IPS-20b (cell line): ENCODE data around the gene GUCD1.
"Not testable (repeated sequence)": the region's sequence is repeated elsewhere in the genome, so short reads cannot be mapped to it uniquely, and the experiment has no call there.

Experiments
- H3K27ac ChIP-seq: one replicate; pipeline ENCODE4 v1.5.1; 2013; ENCODE audit warnings: low read length
- H3K27me3 ChIP-seq: 2 replicates; pipeline ENCODE4 v1.6.1; 2013; ENCODE audit warnings: mild to moderate bottlenecking, low read length, inconsistent platforms; ENCODE audit not compliant: insufficient read depth
- H3K36me3 ChIP-seq: 2 replicates; pipeline ENCODE4 v1.6.1; 2013; ENCODE audit warnings: low read depth, mild to moderate bottlenecking, inconsistent platforms, low read length, moderate library complexity; ENCODE audit not compliant: insufficient read depth
- H3K4me1 ChIP-seq: 2 replicates; pipeline ENCODE4 v1.6.1; 2013; ENCODE audit warnings: mild to moderate bottlenecking, control low read depth, inconsistent platforms, low read length, moderate library complexity; ENCODE audit not compliant: insufficient read depth
- H3K4me3 ChIP-seq: 2 replicates; pipeline ENCODE4 v1.5.1; 2013; ENCODE audit warnings: mild to moderate bottlenecking, low read length, inconsistent platforms
- H3K9ac ChIP-seq: 2 replicates; pipeline ENCODE4 v1.6.1; 2013; ENCODE audit warnings: low read depth, mild to moderate bottlenecking, inconsistent platforms, low read length, moderate library complexity
- H3K9me3 ChIP-seq: 2 replicates; pipeline ENCODE4 v1.6.1; 2013; ENCODE audit warnings: mild to moderate bottlenecking, low read depth, low read length, inconsistent platforms; ENCODE audit not compliant: insufficient read depth

The GUCD1 gene

GRCh38 chr22:24594569-24595120 lies 39.7 kb upstream of the GUCD1 start:
- H3K36me3 ChIP-seq: no peaks in the 10 kb centered on the region
- H3K9me3 ChIP-seq: no peaks in the 10 kb centered on the region
- H3K9ac ChIP-seq: peak overlapping the region; percentile 18; the same call in 1 of the 2 replicates
- H3K4me3 ChIP-seq: no peak overlapping the region
- peaks cover 2% of the 10 kb centered on the region; the same call in 1 of the 2 replicates for H3K4me1 ChIP-seq
- H3K27ac ChIP-seq: no peak overlapping the region
- H3K27me3 ChIP-seq: no peaks in the 10 kb centered on the region

GRCh38 chr22:24593836-24594568 lies 39.1 kb upstream of the GUCD1 start:
- H3K9me3 ChIP-seq: no peaks in the 10 kb centered on the region
- no peak overlapping the region for H3K27ac ChIP-seq
- no peaks in the 10 kb centered on the region for H3K36me3 ChIP-seq
- H3K27me3 ChIP-seq: no peaks in the 10 kb centered on the region
- peaks cover 2% of the 10 kb centered on the region; the same call in 1 of the 2 replicates for H3K4me1 ChIP-seq
- peak overlapping the region; percentile 87; the same call in 1 of the 2 replicates for H3K9ac ChIP-seq
- no peak overlapping the region for H3K4me3 ChIP-seq

- Histone ChIP-seq H3K4me3 (peak overlapping the region; percentile 72), H3K9ac (peak overlapping the region; percentile 87; the same call in 1 of the 2 replicates)
- not testable (repeated sequence) for H3K4me1 ChIP-seq, H3K27me3 ChIP-seq, H3K27ac ChIP-seq, H3K36me3 ChIP-seq, H3K9me3 ChIP-seq
Measured at GRCh38 chr22:24593559-24593835, 38.6 kb upstream of the GUCD1 start.

- no peaks in the 10 kb centered on the region for H3K9me3 ChIP-seq
- peak within 1 kb of the TSS; percentile 87 for H3K9ac ChIP-seq
- H3K27ac ChIP-seq: peak within 1 kb of the TSS; percentile 80
- H3K27me3 ChIP-seq: no peaks in the 10 kb centered on the region
- H3K4me1 ChIP-seq: peaks cover 2% of the 10 kb centered on the region; the same call in 1 of the 2 replicates
- peak within 1 kb of the TSS; percentile 82 for H3K4me3 ChIP-seq
- peaks cover 5% of the 10 kb centered on the region; the same call in 1 of the 2 replicates for H3K36me3 ChIP-seq
Measured at GRCh38 chr22:24592851-24593558, 38.1 kb upstream of the GUCD1 start, which contains the start of gene LRRC75B. Gene LRRC75B (minus strand): TSS chr22:24593073. CDS start chr22:24593039, 34 bp downstream.

- Histone ChIP-seq H3K4me3 (peak overlapping the region; percentile 82), H3K27ac (no peak overlapping the region), H3K27me3 (no peaks in the 10 kb centered on the region), H3K9me3 (no peaks in the 10 kb centered on the region), H3K9ac (peak overlapping the region; percentile 73; the same call in 1 of the 2 replicates), H3K4me1 (peaks cover 2% of the 10 kb centered on the region; the same call in 1 of the 2 replicates), H3K36me3 (peaks cover 12% of the 10 kb centered on the region)
Measured at GRCh38 chr22:24592058-24592850, 37.3 kb upstream of the GUCD1 start.

- Histone ChIP-seq H3K36me3 (peaks cover 13% of the 10 kb centered on the region), H3K9ac (no peak overlapping the region), H3K27me3 (no peaks in the 10 kb centered on the region), H3K9me3 (no peaks in the 10 kb centered on the region), H3K4me3 (no peak overlapping the region), H3K4me1 (peaks cover 2% of the 10 kb centered on the region; the same call in 1 of the 2 replicates), H3K27ac (no peak overlapping the region)
Measured at GRCh38 chr22:24591286-24591830, 36.4 kb upstream of the GUCD1 start.

- Histone ChIP-seq H3K4me1 (peaks cover 2% of the 10 kb centered on the region; the same call in 1 of the 2 replicates), H3K9me3 (no peaks in the 10 kb centered on the region), H3K36me3 (peaks cover 13% of the 10 kb centered on the region), H3K27ac (no peak overlapping the region), H3K9ac (no peak overlapping the region), H3K27me3 (no peaks in the 10 kb centered on the region), H3K4me3 (no peak overlapping the region)
Measured at GRCh38 chr22:24590596-24591173, 35.7 kb upstream of the GUCD1 start.

GRCh38 chr22:24589518-24590030 lies 34.6 kb upstream of the GUCD1 start:
- H3K4me3 ChIP-seq: no peak overlapping the region
- H3K36me3 ChIP-seq: peaks cover 13% of the 10 kb centered on the region
- H3K27me3 ChIP-seq: no peaks in the 10 kb centered on the region
- H3K27ac ChIP-seq: no peak overlapping the region
- H3K9me3 ChIP-seq: no peaks in the 10 kb centered on the region
- H3K9ac ChIP-seq: no peak overlapping the region
- peaks cover 2% of the 10 kb centered on the region; the same call in 1 of the 2 replicates for H3K4me1 ChIP-seq

- H3K9ac ChIP-seq: no peak overlapping the region
- no peak overlapping the region for H3K4me3 ChIP-seq
- peaks cover 2% of the 10 kb centered on the region; the same call in 1 of the 2 replicates for H3K4me1 ChIP-seq
- no peak overlapping the region for H3K27ac ChIP-seq
- no peaks in the 10 kb centered on the region for H3K27me3 ChIP-seq
- peaks cover 13% of the 10 kb centered on the region for H3K36me3 ChIP-seq
- no peaks in the 10 kb centered on the region for H3K9me3 ChIP-seq
Measured at GRCh38 chr22:24588757-24589481, 34.0 kb upstream of the GUCD1 start.

GRCh38 chr22:24588381-24588756 lies 33.4 kb upstream of the GUCD1 start:
- H3K27ac ChIP-seq: no peak overlapping the region
- H3K4me1 ChIP-seq: peaks cover 2% of the 10 kb centered on the region; the same call in 1 of the 2 replicates

More at GRCh38 chr22:24588381-24588756, 33.4 kb upstream of the GUCD1 start:
- Histone ChIP-seq H3K4me3 (no peak overlapping the region), H3K9ac (no peak overlapping the region), H3K36me3 (peaks cover 13% of the 10 kb centered on the region), H3K27me3 (no peaks in the 10 kb centered on the region), H3K9me3 (no peaks in the 10 kb centered on the region)
